HEK293 (cell line): Measurements from ENCODE around the gene DBH.

Experiments
- OSR2 ChIP-seq: fragments of 450-650 bp; formaldehyde crosslinking; IDR thresholded peaks from 2 replicates; pipeline ENCODE4 v1.5.1; 2016; ENCODE audit warnings: missing biosample characterization, missing genetic modification characterization
- YY2 ChIP-seq: fragments of 450-650 bp; formaldehyde crosslinking; IDR thresholded peaks from 2 replicates; pipeline ENCODE4 v1.5.1; 2016; ENCODE audit warnings: missing biosample characterization, missing genetic modification characterization
- TF ChIP-seq, protein P1 (sequence below): fragments of 450-650 bp; formaldehyde crosslinking; IDR thresholded peaks from 2 replicates; pipeline ENCODE4 v1.5.1; 2017; ENCODE audit warnings: missing biosample characterization, missing genetic modification characterization

DNA sequence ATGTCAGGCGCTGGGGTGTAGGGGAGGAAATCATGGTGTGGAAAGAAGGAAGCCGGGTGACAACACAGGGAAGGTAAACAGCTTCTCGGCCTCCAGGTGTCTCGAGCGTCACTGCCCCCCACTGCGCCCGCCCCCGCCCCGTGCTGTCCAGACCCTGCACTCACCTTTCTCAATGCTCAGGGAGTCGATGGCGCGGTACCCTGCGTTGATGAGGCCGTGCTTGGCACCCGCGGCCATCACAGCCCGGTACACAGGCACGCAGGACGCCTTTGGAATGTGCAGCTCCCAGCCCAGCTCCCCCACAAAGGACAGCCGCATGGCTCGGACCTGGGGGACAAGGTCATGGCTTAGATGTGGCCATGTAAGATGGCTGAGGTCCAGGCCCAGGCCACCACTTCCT lies 35.2 kb downstream of the DBH start:
- TF ChIP-seq, protein P1, sequence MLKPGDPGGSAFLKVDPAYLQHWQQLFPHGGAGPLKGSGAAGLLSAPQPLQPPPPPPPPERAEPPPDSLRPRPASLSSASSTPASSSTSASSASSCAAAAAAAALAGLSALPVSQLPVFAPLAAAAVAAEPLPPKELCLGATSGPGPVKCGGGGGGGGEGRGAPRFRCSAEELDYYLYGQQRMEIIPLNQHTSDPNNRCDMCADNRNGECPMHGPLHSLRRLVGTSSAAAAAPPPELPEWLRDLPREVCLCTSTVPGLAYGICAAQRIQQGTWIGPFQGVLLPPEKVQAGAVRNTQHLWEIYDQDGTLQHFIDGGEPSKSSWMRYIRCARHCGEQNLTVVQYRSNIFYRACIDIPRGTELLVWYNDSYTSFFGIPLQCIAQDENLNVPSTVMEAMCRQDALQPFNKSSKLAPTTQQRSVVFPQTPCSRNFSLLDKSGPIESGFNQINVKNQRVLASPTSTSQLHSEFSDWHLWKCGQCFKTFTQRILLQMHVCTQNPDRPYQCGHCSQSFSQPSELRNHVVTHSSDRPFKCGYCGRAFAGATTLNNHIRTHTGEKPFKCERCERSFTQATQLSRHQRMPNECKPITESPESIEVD (tag by site-specific recombination) = no peak
- TF ChIP-seq YY2 (tag by site-specific recombination) (no peak), OSR2 (tag by site-specific recombination) (no peak)
